SHP77 treated with DMSO at 0.1 percent for 48 hours (cell line): ENCODE data around the gene CYTH3.
"Not testable (repeated sequence)": the region's sequence is repeated elsewhere in the genome, so short reads cannot be mapped to it uniquely, and the experiment has no call there.

Source experiments
- DNase-seq: peaks from one replicate; lab custom pipeline; 2025; lab: John Stamatoyannopoulos, UW

CYTH3 gene

GRCh38 chr7:6229284-6229683 is 43.1 kb downstream of the CYTH3 start:
- DNase-seq: not testable (repeated sequence)

- DNase-seq: no peak
Measured at GRCh38 chr7:6228361-6229229, 43.8 kb downstream of the CYTH3 start.

- no peak for DNase-seq
Measured at GRCh38 chr7:6227294-6227846, 45.1 kb downstream of the CYTH3 start.

DNA sequence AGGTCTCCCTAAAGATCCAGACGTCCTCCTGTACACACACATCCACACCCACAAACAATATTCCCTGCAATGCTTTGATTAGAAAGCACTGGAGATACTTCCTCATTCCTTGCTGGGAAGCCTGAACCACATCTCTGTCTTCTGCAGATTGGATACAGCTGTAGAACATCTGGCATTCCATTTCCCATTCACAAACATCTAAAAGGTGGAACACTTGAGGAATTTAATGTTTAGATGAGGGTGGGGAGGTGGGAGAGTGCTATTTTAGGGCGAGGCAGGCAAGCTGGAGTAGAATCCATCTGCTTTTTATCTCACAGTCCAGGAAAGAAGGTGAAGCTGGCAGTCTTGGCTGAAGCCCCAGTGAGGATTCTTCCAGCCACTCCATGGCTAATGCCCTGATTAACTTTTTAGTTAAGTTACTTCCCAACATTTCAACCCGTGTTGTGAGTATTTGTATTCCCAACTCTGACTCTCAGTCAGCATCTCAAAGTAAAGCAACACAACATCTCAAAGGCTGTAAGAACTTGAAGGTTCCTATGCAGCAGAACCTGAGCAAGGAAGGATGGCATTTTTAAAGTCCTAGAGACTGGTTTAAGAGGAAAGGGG is 46.1 kb downstream of the CYTH3 start:
- no peak for DNase-seq

DNA sequence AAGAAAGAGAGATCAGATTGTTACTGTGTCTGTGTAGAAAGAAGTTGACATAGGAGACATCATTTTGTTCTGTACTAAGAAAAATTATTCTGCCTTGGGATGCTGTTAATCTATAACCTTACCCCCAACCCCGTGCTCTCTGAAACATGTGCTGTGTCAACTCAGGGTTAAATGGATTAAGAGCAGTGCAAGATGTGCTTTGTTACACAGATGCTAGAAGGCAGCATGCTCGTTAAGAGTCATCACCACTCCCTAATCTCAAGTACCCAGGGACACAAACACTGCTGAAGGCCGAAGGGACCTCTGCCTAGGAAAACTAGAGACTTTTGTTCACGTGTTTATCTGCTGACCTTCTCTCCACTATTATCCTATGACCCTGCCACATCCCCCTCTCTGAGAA is 49.0 kb downstream of the CYTH3 start:
- DNase-seq: not testable (repeated sequence)

GRCh38 chr7:6223010-6223409 is 49.4 kb downstream of the CYTH3 start:
- DNase-seq: not testable (repeated sequence)

DNA sequence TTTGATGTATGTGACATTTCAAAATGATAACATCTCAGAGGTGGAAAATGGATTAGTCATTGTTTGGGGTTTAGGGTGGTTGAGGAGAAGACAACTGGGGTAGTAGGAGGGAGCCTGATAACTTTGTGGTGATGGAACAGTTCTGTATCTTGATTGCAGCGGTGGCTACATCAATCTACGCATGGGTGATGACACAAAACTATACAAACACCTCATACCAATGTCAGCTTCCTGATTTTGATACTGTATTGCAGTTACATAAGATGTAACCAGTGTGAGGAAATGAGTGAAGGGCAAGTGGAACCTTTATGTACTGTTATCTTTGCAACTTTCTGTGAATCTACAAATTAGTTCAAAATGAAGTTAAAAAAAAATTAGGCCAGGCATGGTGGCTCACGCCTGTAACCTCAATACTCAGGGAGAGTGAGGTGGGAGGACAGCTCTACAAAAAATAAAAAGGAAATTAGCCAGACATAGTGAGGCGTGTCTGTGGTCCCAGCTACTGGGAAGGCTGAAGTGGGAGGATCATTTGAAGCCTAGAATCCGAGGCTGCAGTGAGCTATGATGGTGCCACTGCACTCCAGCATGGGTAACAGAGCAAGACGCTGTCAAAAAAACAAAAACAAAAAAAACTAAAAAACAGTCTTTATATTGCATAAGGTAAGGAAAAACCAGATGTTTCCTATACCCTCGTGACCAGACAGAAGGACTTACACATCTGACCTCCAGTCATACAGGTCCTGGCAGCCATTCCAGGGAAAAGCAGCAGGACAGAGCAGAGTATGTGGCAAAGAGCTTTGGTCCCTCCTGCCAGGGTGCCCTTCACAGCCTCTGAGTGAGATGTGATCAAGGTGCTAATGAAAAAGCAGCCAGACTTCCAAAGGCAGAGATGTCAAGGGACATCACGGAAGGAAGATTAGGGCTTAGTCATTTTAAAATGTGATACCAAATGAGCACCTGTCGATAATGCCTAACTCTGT is 50.8 kb downstream of the CYTH3 start:
- no peak for DNase-seq

GRCh38 chr7:6218329-6218728 is 54.1 kb downstream of the CYTH3 start:
- DNase-seq: no peak

DNA sequence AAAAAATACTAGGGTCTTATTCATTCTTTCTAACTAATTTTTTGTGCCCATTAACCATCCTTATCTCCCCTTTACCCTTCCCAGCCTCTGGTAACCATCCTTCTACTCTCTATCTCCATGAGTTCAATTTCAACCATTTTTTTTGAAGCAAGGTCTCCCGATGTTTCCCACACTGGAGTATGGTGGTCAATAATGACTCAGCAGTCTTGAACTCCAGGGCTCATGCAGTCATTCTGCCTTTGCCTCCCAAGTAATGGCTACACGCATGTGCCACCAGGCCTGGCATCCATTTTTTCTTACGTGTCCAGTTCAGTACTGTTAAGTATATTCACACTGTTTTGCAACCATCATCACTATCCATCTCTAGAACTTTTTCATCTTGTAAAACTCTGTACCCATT is 60.4 kb downstream of the CYTH3 start:
- DNase-seq: no peak

GRCh38 chr7:6210621-6211372 is 61.6 kb downstream of the CYTH3 start:
- no peak for DNase-seq

- no peak for DNase-seq
Measured at GRCh38 chr7:6209340-6209739, 63.1 kb downstream of the CYTH3 start.

DNA sequence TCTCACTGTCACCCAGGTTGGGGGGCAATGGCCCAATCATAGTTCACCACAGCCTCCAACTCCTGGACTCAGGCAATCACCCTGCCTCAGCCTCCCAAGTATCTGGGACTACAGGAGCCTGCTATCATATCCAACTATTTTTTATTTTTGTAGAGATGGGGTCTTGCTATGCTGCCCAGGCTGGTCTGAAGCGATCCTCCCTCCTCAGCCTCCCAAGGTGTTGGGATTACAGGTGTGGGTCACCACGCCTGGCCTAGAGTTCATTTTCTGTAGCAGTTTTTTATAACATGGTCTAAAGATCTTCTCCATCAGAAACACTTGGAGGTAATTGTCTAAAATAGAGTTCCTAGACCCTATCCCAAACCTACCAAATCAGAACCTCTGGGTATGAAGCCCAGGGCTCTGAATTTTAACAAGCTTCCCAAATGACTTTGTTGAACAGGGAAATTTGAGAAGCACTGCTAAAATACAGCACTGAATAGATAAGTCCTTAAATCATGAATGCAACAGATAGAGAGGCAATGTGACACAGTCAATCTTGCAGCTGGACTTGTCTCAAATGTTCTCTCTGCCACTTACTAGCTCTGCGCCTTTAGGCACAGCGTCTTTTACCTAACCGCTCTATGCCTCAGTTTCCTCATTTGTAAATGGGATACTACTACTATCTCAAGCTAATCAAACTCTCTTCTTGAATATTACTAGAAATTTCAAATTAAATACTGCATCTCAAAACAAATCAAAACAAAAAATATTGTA is 63.7 kb downstream of the CYTH3 start:
- no peak for DNase-seq

- no peak for DNase-seq
Measured at GRCh38 chr7:6205971-6206660, 66.3 kb downstream of the CYTH3 start.

DNA sequence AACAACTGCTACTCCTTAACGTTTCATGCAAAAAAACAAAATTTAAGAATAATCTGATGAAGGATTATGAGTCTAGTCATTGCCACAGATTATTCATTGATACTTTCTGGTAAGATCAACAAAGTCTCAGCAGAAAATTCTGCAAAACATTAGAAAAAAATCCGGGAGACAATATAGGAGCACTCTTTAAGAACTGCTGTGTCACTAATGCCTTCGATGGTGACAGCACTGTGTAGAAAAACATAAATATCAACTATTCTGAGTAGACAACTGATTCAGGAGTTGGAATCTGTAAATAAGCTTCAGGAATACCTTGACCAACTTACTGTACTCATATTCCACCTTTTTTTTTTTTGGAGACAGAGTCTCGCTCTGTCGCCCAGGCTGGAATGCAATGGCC is 69.0 kb downstream of the CYTH3 start:
- DNase-seq: no peak

DNA sequence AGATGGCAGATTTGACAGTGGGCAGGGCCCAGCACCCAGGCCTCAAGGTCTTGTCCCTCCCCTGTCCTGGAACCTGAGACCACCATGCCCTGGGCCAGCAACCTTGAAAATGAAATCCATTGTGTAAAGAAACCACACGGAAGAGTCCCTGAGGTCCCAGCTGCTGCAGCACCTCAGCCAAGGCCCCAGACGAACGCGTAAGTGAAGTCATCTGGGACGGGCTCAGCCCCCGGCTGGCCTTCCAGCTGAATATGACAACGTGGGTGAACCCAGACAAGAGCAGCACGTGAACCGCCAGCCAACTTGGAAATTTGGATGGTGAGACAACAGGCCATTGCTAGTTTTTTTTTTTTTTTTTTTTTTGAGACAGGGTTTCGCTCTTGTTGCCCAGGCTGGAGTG is 70.3 kb downstream of the CYTH3 start:
- DNase-seq: no peak

DNA sequence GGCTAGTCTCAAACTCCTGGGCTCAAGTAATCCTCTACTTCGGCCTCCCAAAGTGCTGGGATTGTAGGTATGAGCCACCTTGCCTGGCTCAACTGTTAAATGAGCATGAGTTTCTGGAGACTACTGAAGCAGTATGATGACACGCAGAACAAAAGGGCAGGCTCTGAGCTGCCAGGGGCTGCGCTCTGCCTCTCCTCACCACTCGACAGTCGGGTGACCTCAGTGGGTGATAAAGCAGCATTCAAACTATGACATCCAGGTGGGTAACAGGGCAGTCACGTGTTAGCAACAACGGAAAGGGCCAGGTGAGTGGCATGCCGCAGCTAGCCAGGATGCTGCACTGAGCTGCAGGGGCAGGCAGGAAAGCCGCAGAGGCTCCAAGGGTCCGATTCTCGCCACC is 71.5 kb downstream of the CYTH3 start:
- DNase-seq: no peak

- DNase-seq: no peak
Measured at GRCh38 chr7:6198689-6199595, 73.5 kb downstream of the CYTH3 start.

DNA sequence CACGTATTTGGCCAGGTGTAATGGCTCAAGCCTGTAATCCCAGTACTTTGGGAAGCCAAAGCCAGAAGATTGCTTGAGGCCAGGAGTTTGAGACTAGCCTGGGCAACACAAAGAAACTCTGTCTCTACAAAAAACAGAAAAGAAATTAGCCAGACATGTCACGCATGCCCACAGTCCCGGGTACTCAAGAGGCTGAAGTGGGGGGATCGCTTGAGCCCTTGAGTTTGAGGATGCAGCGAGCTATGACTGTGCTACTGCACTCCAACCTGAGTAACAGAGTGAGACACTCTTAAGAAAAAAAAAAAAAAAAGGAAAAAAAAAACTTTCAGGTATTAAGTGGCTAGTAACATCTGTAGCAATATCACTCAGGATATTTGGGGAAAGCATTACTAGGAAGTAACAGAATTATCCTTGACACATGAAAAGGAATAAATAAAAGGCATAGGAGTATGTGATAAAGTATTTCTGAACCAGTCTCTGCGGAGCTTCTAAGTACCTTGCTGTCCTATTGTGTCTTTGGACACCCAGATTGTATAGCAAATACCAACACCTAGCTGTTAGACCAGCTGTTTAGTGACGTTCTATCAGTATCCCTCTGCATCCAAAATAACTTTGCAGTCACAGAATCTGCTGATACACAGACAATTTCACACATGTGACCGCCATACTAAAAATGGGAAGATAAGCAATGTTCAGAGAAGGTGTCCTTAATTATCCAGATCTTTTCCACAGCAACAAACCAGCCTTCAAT is 74.4 kb downstream of the CYTH3 start:
- no peak for DNase-seq
